Thoracic aorta (tissue), 2 donors: Measurements from ENCODE around the gene ICE1. TPM values are rescaled to one million over a fixed set of nuclear protein-coding genes. Genes with fewer than 3 reads are reported as not detected.
"Not testable (repeated sequence)": the region's sequence is repeated elsewhere in the genome, so short reads cannot be mapped to it uniquely, and the experiment has no call there.

Experiments used
- ATAC-seq: fragments of 150-250 bp; one replicate; pipeline ENCODE4 v1.8.0; 2017; ENCODE audit warnings: low read depth; ENCODE audit not compliant: insufficient number of reproducible peaks, low FRiP score
- DNase-seq: peaks from one replicate; pipeline ENCODE4 v3.0.0-alpha.2; 2020; ENCODE audit warnings: low spot score
- H3K27ac ChIP-seq, 2 donors: fragments of 200-600 bp; sonication (generic); 1 replicate in 1 of 2; 2 replicates in 1 of 2; pipeline ENCODE4 v1.5.1; 2016; ENCODE audit warnings: mild to moderate bottlenecking in 2 of 2, moderate library complexity in 2 of 2
- H3K27me3 ChIP-seq: fragments of 200-600 bp; sonication (generic); replicated peaks from 2 replicates; pipeline ENCODE4 v1.6.0; 2016; ENCODE audit warnings: mild to moderate bottlenecking; ENCODE audit not compliant: insufficient read depth
- H3K36me3 ChIP-seq: fragments of 200-600 bp; sonication (generic); one replicate; pipeline ENCODE4 v1.5.1; 2016
- H3K4me1 ChIP-seq, 2 donors: fragments of 200-600 bp; sonication (generic); 1 replicate in 1 of 2; 2 replicates in 1 of 2; pipeline versions ENCODE4 v1.5.1 to v1.6.0; 2016; ENCODE audit warnings: low read depth in 2 of 2, mild to moderate bottlenecking in 1 of 2; ENCODE audit not compliant: control insufficient read depth in 1 of 2
- H3K4me3 ChIP-seq: fragments of 200-600 bp; sonication (generic); 2 replicates; pipeline ENCODE4 v1.5.1; 2016; ENCODE audit warnings: mild to moderate bottlenecking
- H3K9me3 ChIP-seq: fragments of 200-600 bp; sonication (generic); 2 replicates; pipeline ENCODE4 v1.5.1; 2016
- CTCF ChIP-seq: fragments of 200-600 bp; sonication (generic); IDR thresholded peaks from one replicate; pipeline ENCODE4 v1.5.1; 2019; ENCODE audit warnings: antibody characterized with exemption
- total RNA-seq, 2 donors: library from RNA; depleted of rRNA; stranded (reverse); fragments of >200 nt; gene quantifications; one replicate each; pipeline versions ENCODE4 v1.1.0 to v1.2.3, GENCODE V29; 2016

ICE1 gene
- total RNA-seq, 2 donors from 2014 or later = 25.5 to 48.1 TPM

- TF ChIP-seq CTCF = no peak
- no peak overlapping the region for H3K4me3 ChIP-seq
- H3K9me3 ChIP-seq = no peaks in the 10 kb centered on the region
- peaks cover 0 to 8% of the 10 kb centered on the region in 2 donors for H3K4me1 ChIP-seq
- no peaks in the 10 kb centered on the region for H3K36me3 ChIP-seq
- ATAC-seq = no peak
- no peak overlapping the region for H3K27ac ChIP-seq
- no peak for DNase-seq
- no peaks in the 10 kb centered on the region for H3K27me3 ChIP-seq
These were observed 37.2 kb upstream of the ICE1 start for GRCh38 chr5:5385331-5385662.

- Histone ChIP-seq H3K27me3 (no peaks in the 10 kb centered on the region), H3K4me3 (no peak overlapping the region), H3K27ac (no peak overlapping the region), H3K9me3 (no peaks in the 10 kb centered on the region), H3K4me1 (peaks cover 0 to 3% of the 10 kb centered on the region in 2 donors), H3K36me3 (no peaks in the 10 kb centered on the region)
- DNase-seq = no peak
- TF ChIP-seq CTCF = no peak
- ATAC-seq = no peak
These were observed 36.1 kb upstream of the ICE1 start for GRCh38 chr5:5386329-5386728.

DNA sequence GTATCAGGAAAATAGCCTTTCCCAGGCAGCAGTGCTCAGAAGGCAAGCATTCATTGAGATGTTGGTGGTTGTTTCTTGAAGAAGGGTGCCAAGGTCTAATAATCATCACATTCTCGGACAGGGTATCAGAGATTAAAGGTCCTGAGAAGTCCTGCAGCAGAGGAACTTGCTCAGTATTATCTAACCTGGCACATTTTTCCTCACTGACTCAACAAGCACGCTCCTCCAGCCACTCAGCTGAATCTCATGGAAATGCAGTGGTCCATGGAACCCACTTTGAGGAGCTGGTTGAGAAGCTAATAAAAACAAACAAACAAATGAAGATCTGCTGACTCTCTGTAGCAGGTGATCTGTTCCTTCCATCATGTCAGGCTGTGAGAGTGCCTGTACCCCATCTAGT lies 35.3 kb upstream of the ICE1 start:
- H3K27me3 ChIP-seq = no peaks in the 10 kb centered on the region
- DNase-seq = no peak
- no peak for ATAC-seq
- no peak overlapping the region for H3K27ac ChIP-seq
- H3K9me3 ChIP-seq = no peaks in the 10 kb centered on the region
- no peaks in the 10 kb centered on the region for H3K36me3 ChIP-seq
- no peaks in the 10 kb centered on the region for H3K4me1 ChIP-seq
- H3K4me3 ChIP-seq = no peak overlapping the region
- no peak for TF ChIP-seq CTCF

DNA sequence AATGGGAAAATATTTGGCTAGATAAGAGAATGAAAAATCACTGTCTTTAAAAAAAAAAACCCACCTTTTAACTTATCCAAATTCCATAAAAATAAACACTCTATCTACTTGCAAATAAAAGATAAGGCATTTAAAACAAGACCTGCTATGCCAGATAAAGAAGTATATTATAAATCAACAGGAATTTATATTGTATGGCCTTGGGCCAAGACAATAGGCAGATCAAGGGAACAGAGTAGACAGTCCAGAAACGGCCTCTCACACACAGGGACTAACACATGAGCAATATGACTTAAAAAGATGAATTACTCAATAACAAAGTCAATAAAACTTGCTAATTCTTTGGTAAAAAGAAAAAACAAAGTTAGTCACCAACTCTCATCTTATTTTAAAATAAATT lies 34.7 kb upstream of the ICE1 start:
- ATAC-seq (no peak), DNase-seq (no peak)
- Histone ChIP-seq H3K36me3 (no peaks in the 10 kb centered on the region), H3K9me3 (no peaks in the 10 kb centered on the region), H3K4me3 (no peak overlapping the region), H3K27ac (no peak overlapping the region), H3K27me3 (no peaks in the 10 kb centered on the region), H3K4me1 (no peaks in the 10 kb centered on the region)
- TF ChIP-seq CTCF = no peak

DNA sequence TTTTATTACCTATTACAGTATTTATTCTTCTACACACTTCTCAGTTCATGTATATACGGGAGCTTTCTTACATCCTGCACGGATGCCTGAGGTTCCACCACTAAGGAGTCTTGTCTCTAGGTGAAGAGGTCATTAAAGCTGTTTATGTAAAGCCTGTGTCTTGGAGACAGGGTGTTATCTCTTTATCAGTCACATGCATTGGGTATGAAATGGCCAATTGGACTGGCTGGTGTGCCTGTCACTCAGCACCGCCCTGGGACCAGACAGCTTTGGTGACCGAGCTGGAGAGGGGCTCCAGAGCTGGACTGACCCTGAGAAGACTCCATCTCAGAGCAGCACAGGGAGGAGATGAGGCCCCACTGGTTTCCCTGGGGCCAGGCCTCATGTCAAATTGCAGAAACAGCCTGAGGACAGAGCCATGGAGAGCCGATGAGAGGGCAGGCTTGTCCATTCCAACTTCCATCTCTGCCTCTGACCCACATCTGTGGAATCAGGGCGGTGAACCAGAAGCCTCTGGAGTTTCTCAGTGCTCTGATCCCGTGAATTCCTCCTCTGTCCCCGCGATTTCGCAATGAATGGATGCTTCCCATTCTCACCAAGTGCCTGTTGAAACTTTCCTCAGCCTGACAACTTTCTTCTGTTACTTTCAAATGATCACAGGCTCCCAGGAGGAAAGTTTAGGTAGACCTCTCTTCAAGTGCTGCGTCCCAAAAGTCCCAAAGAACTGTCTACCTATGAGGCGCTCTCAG lies 32.2 kb upstream of the ICE1 start:
- not testable (repeated sequence) for ATAC-seq, H3K36me3 ChIP-seq, DNase-seq, H3K9me3 ChIP-seq, H3K4me1 ChIP-seq, H3K27ac ChIP-seq, H3K4me3 ChIP-seq, H3K27me3 ChIP-seq

DNA sequence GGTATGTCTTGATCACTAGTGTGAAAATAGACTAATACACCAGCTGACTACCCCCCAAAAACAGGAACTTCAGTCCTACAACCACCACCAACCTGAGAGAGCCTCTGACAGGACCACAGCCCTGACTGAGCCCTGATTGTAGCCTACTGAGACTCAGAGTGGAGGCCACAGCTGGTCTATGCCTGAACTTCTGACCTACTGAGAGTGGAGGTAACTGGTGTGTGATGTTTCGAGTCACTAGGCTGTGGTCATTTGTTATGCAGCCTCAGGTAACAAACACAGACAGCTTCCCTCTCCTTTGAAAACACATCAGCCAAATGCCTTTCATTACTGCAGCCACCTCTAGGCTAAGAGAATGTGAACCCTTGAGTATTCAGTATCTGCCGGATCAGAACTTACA lies 30.0 kb upstream of the ICE1 start:
- H3K9me3 ChIP-seq, H3K27me3 ChIP-seq, ATAC-seq, H3K4me1 ChIP-seq, DNase-seq, H3K36me3 ChIP-seq, H3K27ac ChIP-seq, H3K4me3 ChIP-seq: not testable (repeated sequence)
